GM23338 (cell line): ENCODE results near the gene OPRL1.

ENCODE experiments used
- CREB1 ChIP-seq: fragments of 250-450 bp; sonication (Bioruptor Pico); IDR thresholded peaks from 2 replicates; pipeline ENCODE4 v1.5.0; 2020; ENCODE audit warnings: low read depth, mild to moderate bottlenecking, moderate library complexity
- EZH2 ChIP-seq: fragments of 200-600 bp; sonication (generic); IDR thresholded peaks from one replicate; pipeline ENCODE4 v1.8.0; 2017; ENCODE audit warnings: antibody characterized with exemption, mild to moderate bottlenecking, low read depth; ENCODE audit not compliant: unreplicated experiment
- EZH2phosphoT487 ChIP-seq: fragments of 200-600 bp; sonication (generic); IDR thresholded peaks from one replicate; pipeline ENCODE4 v1.8.1; 2018; ENCODE audit warnings: antibody characterized with exemption; ENCODE audit not compliant: unreplicated experiment
- JUNB ChIP-seq: IDR thresholded peaks from one replicate; pipeline ENCODE4 v1.6.1; 2016; ENCODE audit warnings: antibody characterized with exemption; ENCODE audit not compliant: unreplicated experiment
- POLR2AphosphoS5 ChIP-seq: IDR thresholded peaks from 2 replicates; pipeline ENCODE4 v1.6.1; 2016; ENCODE audit warnings: antibody characterized with exemption, low read depth
- ZNF114 ChIP-seq: fragments of 250-450 bp; sonication (Bioruptor Pico); IDR thresholded peaks from 2 replicates; pipeline ENCODE4 v1.5.0; 2020; ENCODE audit warnings: mild to moderate bottlenecking, moderate library complexity
- TF ChIP-seq, protein P1 (sequence below), 2 experiments: fragments of 200-600 bp in 1 of 2; sonication (generic) in 1 of 2; conservative IDR thresholded peaks; 2 replicates each; pipeline versions ENCODE4 v1.5.1 to v1.6.1; 2016 to 2017; ENCODE audit warnings: antibody characterized with exemption in 2 of 2, low read depth in 2 of 2, mild to moderate bottlenecking in 2 of 2, moderate library complexity in 1 of 2
- TF ChIP-seq, protein P2 (sequence below): IDR thresholded peaks from one replicate; pipeline ENCODE4 v1.6.1; 2018; ENCODE audit warnings: antibody characterized with exemption; ENCODE audit not compliant: unreplicated experiment

DNA sequence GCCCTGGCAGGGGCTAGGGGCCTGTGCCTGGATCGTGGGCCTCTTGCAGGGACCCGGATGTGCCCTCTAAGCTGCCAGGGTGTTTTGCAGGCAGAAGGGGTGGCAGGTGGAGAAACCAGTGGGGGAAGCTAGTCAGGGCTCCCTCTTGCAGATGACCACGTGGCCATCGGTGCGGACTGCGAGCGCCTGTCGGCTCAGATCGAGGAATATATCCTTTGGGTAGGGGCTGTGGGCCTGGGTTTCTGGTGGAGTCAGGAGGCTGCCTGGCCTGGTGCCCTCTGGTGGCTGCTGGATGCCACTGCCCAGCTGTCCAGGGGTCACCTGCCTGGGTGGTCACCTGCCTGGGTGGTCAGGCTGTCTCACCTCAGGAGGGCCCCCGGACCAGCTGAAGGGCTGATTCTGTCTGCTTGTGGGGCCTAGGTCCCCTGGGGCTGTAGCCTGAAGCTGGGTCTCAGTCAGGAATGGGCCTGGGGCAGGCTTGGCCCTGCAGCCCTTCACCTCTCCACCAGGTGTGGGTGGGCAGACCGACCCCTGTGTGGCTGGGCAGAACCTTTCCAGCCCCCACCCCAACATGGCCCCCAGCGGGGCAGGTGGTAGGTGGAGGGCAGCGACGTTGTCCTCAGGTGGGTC is 10.2 kb upstream of the OPRL1 start:
- TF ChIP-seq POLR2AphosphoS5 (no peak), JUNB (no peak), EZH2 (no peak), EZH2phosphoT487 (no peak), ZNF114 (CRISPR knock-in tag) (no peak), CREB1 (no peak)
- TF ChIP-seq, protein P1, sequence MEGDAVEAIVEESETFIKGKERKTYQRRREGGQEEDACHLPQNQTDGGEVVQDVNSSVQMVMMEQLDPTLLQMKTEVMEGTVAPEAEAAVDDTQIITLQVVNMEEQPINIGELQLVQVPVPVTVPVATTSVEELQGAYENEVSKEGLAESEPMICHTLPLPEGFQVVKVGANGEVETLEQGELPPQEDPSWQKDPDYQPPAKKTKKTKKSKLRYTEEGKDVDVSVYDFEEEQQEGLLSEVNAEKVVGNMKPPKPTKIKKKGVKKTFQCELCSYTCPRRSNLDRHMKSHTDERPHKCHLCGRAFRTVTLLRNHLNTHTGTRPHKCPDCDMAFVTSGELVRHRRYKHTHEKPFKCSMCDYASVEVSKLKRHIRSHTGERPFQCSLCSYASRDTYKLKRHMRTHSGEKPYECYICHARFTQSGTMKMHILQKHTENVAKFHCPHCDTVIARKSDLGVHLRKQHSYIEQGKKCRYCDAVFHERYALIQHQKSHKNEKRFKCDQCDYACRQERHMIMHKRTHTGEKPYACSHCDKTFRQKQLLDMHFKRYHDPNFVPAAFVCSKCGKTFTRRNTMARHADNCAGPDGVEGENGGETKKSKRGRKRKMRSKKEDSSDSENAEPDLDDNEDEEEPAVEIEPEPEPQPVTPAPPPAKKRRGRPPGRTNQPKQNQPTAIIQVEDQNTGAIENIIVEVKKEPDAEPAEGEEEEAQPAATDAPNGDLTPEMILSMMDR (conservative IDR thresholded peaks at IDR 0.05; ENCODE audit: low read depth in 2 of 2), result peak; percentile 74 to 84
- TF ChIP-seq, protein P2, sequence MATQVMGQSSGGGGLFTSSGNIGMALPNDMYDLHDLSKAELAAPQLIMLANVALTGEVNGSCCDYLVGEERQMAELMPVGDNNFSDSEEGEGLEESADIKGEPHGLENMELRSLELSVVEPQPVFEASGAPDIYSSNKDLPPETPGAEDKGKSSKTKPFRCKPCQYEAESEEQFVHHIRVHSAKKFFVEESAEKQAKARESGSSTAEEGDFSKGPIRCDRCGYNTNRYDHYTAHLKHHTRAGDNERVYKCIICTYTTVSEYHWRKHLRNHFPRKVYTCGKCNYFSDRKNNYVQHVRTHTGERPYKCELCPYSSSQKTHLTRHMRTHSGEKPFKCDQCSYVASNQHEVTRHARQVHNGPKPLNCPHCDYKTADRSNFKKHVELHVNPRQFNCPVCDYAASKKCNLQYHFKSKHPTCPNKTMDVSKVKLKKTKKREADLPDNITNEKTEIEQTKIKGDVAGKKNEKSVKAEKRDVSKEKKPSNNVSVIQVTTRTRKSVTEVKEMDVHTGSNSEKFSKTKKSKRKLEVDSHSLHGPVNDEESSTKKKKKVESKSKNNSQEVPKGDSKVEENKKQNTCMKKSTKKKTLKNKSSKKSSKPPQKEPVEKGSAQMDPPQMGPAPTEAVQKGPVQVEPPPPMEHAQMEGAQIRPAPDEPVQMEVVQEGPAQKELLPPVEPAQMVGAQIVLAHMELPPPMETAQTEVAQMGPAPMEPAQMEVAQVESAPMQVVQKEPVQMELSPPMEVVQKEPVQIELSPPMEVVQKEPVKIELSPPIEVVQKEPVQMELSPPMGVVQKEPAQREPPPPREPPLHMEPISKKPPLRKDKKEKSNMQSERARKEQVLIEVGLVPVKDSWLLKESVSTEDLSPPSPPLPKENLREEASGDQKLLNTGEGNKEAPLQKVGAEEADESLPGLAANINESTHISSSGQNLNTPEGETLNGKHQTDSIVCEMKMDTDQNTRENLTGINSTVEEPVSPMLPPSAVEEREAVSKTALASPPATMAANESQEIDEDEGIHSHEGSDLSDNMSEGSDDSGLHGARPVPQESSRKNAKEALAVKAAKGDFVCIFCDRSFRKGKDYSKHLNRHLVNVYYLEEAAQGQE, result no peak
